Measurements from ENCODE around the gene CNR2.
A peak's percentile ranks its signal among the peaks of the same experiment; 100 is the strongest.

DNA sequence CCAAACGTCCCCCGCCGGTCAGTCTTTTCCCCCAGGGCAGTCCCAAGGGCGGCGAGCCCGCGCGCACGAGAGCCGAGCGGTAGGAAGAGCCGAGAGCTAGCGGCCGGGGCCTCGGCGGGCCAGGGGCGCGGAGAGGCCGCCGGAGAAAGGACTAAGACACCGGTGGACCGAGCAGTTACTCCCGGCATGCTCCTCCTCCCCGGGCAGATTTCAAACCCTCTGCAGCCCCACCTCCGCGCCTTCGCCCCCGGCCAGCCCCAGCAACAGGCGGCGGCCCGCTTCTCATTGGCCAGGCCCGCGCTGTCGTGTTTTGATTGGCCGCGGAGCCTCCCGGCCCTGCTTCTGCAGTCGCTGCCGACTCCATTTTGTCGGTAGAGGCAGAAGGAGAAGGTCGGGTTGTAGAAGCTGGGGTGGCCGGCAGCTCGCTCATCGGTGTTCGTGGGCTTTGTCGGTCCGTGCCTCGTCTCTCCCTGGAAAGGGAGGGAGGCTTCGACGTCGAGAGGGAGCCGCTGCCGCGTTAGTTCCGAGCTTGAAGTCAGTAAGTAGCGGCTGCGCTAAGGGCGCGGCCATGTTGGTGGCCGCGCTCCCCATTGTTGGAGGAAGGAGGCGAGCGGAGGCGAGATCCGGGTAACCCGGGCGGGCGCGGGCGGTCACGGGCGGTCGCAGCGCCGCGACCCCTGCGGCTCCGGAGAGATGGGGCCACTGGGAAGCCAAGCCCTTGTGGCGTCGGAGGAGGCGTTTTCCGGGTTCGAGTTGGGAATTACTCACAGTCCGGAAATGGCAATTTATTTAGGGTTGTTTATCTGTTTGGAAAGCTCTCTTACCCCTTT, 46.5 kb upstream of the CNR2 start, which contains the start of gene PNRC2:
- TF ChIP-seq, protein P1, sequence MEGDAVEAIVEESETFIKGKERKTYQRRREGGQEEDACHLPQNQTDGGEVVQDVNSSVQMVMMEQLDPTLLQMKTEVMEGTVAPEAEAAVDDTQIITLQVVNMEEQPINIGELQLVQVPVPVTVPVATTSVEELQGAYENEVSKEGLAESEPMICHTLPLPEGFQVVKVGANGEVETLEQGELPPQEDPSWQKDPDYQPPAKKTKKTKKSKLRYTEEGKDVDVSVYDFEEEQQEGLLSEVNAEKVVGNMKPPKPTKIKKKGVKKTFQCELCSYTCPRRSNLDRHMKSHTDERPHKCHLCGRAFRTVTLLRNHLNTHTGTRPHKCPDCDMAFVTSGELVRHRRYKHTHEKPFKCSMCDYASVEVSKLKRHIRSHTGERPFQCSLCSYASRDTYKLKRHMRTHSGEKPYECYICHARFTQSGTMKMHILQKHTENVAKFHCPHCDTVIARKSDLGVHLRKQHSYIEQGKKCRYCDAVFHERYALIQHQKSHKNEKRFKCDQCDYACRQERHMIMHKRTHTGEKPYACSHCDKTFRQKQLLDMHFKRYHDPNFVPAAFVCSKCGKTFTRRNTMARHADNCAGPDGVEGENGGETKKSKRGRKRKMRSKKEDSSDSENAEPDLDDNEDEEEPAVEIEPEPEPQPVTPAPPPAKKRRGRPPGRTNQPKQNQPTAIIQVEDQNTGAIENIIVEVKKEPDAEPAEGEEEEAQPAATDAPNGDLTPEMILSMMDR (IDR thresholded peaks at IDR 0.05) = peak in 1 of 7 experiments; percentile 1
- peak; percentile 88 to 96 (median 96) for TF ChIP-seq POLR2A (IDR thresholded peaks at IDR 0.05)

All from body of pancreas (tissue), 4 donors.